Measurements from ENCODE around the gene ARHGAP26.

The ARHGAP26 gene

GRCh38 chr5:143132739-143133138, 362.6 kb downstream of the ARHGAP26 start:
- Histone ChIP-seq H3K27me3 (ENCODE audit: control insufficient read depth in 5 of 5, insufficient read depth in 4 of 5, low read length in 5 of 5) (no peaks in the 10 kb centered on the region), H3K36me3 (ENCODE audit: control insufficient read depth in 5 of 5, insufficient read depth in 5 of 5, low read length in 5 of 5) (peaks cover 2 to 17% (median 5%) of the 10 kb centered on the region in 5 donors), H3K9me3 (ENCODE audit: control insufficient read depth in 5 of 5, low read length in 5 of 5) (no peaks in the 10 kb centered on the region), H3K27ac (ENCODE audit: low read depth, low read length) (no peak overlapping the region), H3K9ac (ENCODE audit: low read length in 5 of 5) (no peak overlapping the region), H3K4me3 (ENCODE audit: low read depth in 1 of 5, low read length in 5 of 5) (no peak overlapping the region), H3K4me1 (ENCODE audit: control insufficient read depth in 5 of 5, insufficient read depth in 5 of 5, low read length in 5 of 5) (peaks cover 2 to 44% (median 21%) of the 10 kb centered on the region in 5 donors)

- Histone ChIP-seq H3K27ac (ENCODE audit: low read depth, low read length) (no peak overlapping the region), H3K36me3 (ENCODE audit: control insufficient read depth in 5 of 5, insufficient read depth in 5 of 5, low read length in 5 of 5) (peaks cover 2 to 17% (median 5%) of the 10 kb centered on the region in 5 donors), H3K9ac (ENCODE audit: low read length in 5 of 5) (peak overlapping the region in 1 of 5 donors; percentile 27), H3K27me3 (ENCODE audit: control insufficient read depth in 5 of 5, insufficient read depth in 4 of 5, low read length in 5 of 5) (no peaks in the 10 kb centered on the region), H3K4me3 (ENCODE audit: low read depth in 1 of 5, low read length in 5 of 5) (no peak overlapping the region), H3K4me1 (ENCODE audit: control insufficient read depth in 5 of 5, insufficient read depth in 5 of 5, low read length in 5 of 5) (peaks cover 2 to 34% (median 14%) of the 10 kb centered on the region in 5 donors), H3K9me3 (ENCODE audit: control insufficient read depth in 5 of 5, low read length in 5 of 5) (no peaks in the 10 kb centered on the region)
These were observed 363.5 kb downstream of the ARHGAP26 start for GRCh38 chr5:143133721-143134120.

DNA sequence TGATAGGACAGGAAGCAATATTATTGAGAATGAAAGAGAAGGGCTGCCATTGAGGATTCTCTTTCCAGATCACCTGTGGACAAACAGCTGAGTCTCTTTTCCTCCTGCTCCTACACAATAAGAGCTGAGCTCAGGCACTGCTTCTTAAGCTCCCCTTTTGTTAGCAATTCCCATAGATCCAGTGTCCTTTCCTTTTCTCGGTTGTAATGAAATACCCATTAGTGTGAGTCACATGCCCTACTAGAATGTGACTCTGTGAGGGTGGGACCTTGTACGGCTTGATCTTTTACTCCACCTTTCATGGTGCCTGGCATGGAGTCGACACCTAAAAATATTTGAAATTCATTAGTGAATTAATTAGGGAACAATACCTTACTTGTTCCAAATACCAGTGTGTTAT, 364.1 kb downstream of the ARHGAP26 start:
- no peak overlapping the region for H3K27ac ChIP-seq (ENCODE audit: low read depth, low read length)
- H3K36me3 ChIP-seq (ENCODE audit: control insufficient read depth in 5 of 5, insufficient read depth in 5 of 5, low read length in 5 of 5): peaks cover 2 to 17% (median 5%) of the 10 kb centered on the region in 5 donors
- no peaks in the 10 kb centered on the region for H3K9me3 ChIP-seq (ENCODE audit: control insufficient read depth in 5 of 5, low read length in 5 of 5)
- H3K9ac ChIP-seq (ENCODE audit: low read length in 5 of 5): no peak overlapping the region
- no peak overlapping the region for H3K4me3 ChIP-seq (ENCODE audit: low read depth in 1 of 5, low read length in 5 of 5)
- H3K27me3 ChIP-seq (ENCODE audit: control insufficient read depth in 5 of 5, insufficient read depth in 4 of 5, low read length in 5 of 5): no peaks in the 10 kb centered on the region
- H3K4me1 ChIP-seq (ENCODE audit: control insufficient read depth in 5 of 5, insufficient read depth in 5 of 5, low read length in 5 of 5): peaks cover 2 to 29% (median 13%) of the 10 kb centered on the region in 5 donors

- Histone ChIP-seq H3K4me1 (ENCODE audit: control insufficient read depth in 5 of 5, insufficient read depth in 5 of 5, low read length in 5 of 5) (peaks cover 2 to 34% (median 12%) of the 10 kb centered on the region in 5 donors), H3K4me3 (ENCODE audit: low read depth in 1 of 5, low read length in 5 of 5) (no peak overlapping the region), H3K27ac (ENCODE audit: low read depth, low read length) (no peak overlapping the region), H3K9me3 (ENCODE audit: control insufficient read depth in 5 of 5, low read length in 5 of 5) (no peaks in the 10 kb centered on the region), H3K27me3 (ENCODE audit: control insufficient read depth in 5 of 5, insufficient read depth in 4 of 5, low read length in 5 of 5) (no peaks in the 10 kb centered on the region), H3K36me3 (ENCODE audit: control insufficient read depth in 5 of 5, insufficient read depth in 5 of 5, low read length in 5 of 5) (peaks cover 2 to 17% (median 5%) of the 10 kb centered on the region in 5 donors), H3K9ac (ENCODE audit: low read length in 5 of 5) (no peak overlapping the region)
These were observed 364.7 kb downstream of the ARHGAP26 start for GRCh38 chr5:143134900-143135299.

DNA sequence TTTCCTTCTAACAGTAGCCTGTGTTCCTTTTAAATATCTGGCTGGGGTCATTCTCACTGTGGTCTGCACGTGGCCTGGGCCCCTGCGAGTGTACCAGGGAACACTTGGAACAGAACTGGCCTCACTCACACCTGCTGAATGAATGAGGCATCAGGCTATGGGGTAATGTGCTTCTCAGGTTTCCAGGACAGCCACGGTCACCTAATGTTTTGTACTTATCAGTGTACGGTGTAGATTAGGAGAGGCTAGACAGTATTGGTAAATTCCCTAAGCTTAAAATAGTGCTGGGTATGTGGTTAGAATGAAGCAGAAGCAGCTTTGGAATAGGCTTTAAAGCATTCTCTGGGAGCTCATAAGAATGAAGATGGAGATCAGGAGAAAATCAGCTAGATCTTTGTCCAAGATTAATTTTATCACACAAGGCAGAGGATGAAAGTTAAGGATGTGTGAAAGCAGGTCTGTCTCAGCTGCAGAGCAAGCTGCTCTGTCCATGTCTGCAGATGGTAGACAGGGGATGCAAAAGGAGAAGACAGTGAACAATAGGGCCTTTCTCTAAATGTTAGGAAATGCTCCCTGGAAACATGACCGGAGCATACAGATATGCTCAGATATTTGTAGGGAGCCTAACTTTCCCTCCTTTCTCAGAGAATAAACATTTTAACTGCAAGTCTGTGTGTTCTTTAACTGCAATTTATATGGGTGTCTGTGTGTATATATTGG, 365.8 kb downstream of the ARHGAP26 start:
- Histone ChIP-seq H3K36me3 (ENCODE audit: control insufficient read depth in 5 of 5, insufficient read depth in 5 of 5, low read length in 5 of 5) (peaks cover 2 to 17% (median 5%) of the 10 kb centered on the region in 5 donors), H3K9ac (ENCODE audit: low read length in 5 of 5) (no peak overlapping the region), H3K27me3 (ENCODE audit: control insufficient read depth in 5 of 5, insufficient read depth in 4 of 5, low read length in 5 of 5) (no peaks in the 10 kb centered on the region), H3K4me3 (ENCODE audit: low read depth in 1 of 5, low read length in 5 of 5) (no peak overlapping the region), H3K27ac (ENCODE audit: low read depth, low read length) (no peak overlapping the region), H3K9me3 (ENCODE audit: control insufficient read depth in 5 of 5, low read length in 5 of 5) (no peaks in the 10 kb centered on the region), H3K4me1 (ENCODE audit: control insufficient read depth in 5 of 5, insufficient read depth in 5 of 5, low read length in 5 of 5) (peaks cover 2 to 31% (median 16%) of the 10 kb centered on the region in 5 donors)

DNA sequence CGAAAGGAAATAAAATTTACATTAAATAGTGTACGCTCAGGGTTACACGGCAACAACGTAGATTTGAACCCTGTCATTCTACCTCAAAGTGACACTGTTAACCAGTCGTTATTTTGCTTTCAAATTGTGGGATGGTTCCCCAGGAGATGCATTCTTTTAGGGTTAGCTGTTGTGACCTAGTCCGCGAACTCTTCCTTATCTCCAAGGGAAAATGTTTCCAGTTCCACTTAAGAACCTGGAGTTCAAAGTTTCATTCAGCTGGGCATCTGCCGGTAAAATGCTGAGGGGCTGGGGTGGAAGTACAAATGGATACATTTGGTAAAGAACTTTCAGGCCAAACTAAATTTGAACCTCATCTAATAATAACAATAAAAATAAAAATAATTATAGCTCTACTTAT, 368.7 kb downstream of the ARHGAP26 start:
- H3K4me1 ChIP-seq (ENCODE audit: control insufficient read depth in 5 of 5, insufficient read depth in 5 of 5, low read length in 5 of 5): peaks cover 0 to 23% (median 16%) of the 10 kb centered on the region in 5 donors
- no peaks in the 10 kb centered on the region for H3K9me3 ChIP-seq (ENCODE audit: control insufficient read depth in 5 of 5, low read length in 5 of 5)
- no peak overlapping the region for H3K27ac ChIP-seq (ENCODE audit: low read depth, low read length)
- H3K36me3 ChIP-seq (ENCODE audit: control insufficient read depth in 5 of 5, insufficient read depth in 5 of 5, low read length in 5 of 5): peaks cover 2 to 16% (median 5%) of the 10 kb centered on the region in 5 donors
- H3K9ac ChIP-seq (ENCODE audit: low read length in 5 of 5): no peak overlapping the region
- no peaks in the 10 kb centered on the region for H3K27me3 ChIP-seq (ENCODE audit: control insufficient read depth in 5 of 5, insufficient read depth in 4 of 5, low read length in 5 of 5)
- no peak overlapping the region for H3K4me3 ChIP-seq (ENCODE audit: low read depth in 1 of 5, low read length in 5 of 5)

DNA sequence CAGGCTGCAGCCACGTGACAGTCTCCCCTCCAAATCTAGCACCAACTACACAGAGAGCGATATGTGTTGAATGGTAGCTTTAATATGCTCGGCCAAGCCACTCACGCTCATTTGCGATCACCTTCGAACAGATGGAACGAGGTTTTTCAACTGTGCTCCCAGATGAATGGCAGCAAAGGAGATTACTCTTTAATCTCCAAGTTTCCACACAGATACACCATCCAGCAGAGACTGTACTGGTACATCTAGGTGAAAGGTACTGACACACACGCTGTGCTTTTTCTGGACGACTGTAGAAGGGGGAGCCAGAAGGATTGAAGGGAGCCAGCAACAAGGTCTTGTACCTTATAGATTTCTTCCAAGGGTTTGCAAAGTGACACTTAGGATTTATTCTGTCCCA, 369.4 kb downstream of the ARHGAP26 start:
- peaks cover 0 to 20% (median 13%) of the 10 kb centered on the region in 5 donors for H3K4me1 ChIP-seq (ENCODE audit: control insufficient read depth in 5 of 5, insufficient read depth in 5 of 5, low read length in 5 of 5)
- peaks cover 0 to 10% (median 5%) of the 10 kb centered on the region in 5 donors for H3K36me3 ChIP-seq (ENCODE audit: control insufficient read depth in 5 of 5, insufficient read depth in 5 of 5, low read length in 5 of 5)
- H3K27ac ChIP-seq (ENCODE audit: low read depth, low read length): no peak overlapping the region
- no peaks in the 10 kb centered on the region for H3K27me3 ChIP-seq (ENCODE audit: control insufficient read depth in 5 of 5, insufficient read depth in 4 of 5, low read length in 5 of 5)
- no peak overlapping the region for H3K4me3 ChIP-seq (ENCODE audit: low read depth in 1 of 5, low read length in 5 of 5)
- no peak overlapping the region for H3K9ac ChIP-seq (ENCODE audit: low read length in 5 of 5)
- H3K9me3 ChIP-seq (ENCODE audit: control insufficient read depth in 5 of 5, low read length in 5 of 5): no peaks in the 10 kb centered on the region

- H3K36me3 ChIP-seq (ENCODE audit: control insufficient read depth in 5 of 5, insufficient read depth in 5 of 5, low read length in 5 of 5): peaks cover 0 to 3% (median 0%) of the 10 kb centered on the region in 5 donors
- no peaks in the 10 kb centered on the region for H3K9me3 ChIP-seq (ENCODE audit: control insufficient read depth in 5 of 5, low read length in 5 of 5)
- peaks cover 0 to 21% (median 13%) of the 10 kb centered on the region in 5 donors for H3K4me1 ChIP-seq (ENCODE audit: control insufficient read depth in 5 of 5, insufficient read depth in 5 of 5, low read length in 5 of 5)
- H3K4me3 ChIP-seq (ENCODE audit: low read depth in 1 of 5, low read length in 5 of 5): no peak overlapping the region
- H3K27me3 ChIP-seq (ENCODE audit: control insufficient read depth in 5 of 5, insufficient read depth in 4 of 5, low read length in 5 of 5): no peaks in the 10 kb centered on the region
- H3K27ac ChIP-seq (ENCODE audit: low read depth, low read length): no peak overlapping the region
- H3K9ac ChIP-seq (ENCODE audit: low read length in 5 of 5): no peak overlapping the region
These were observed 370.5 kb downstream of the ARHGAP26 start for GRCh38 chr5:143140492-143141203.

- Histone ChIP-seq H3K9me3 (ENCODE audit: control insufficient read depth in 5 of 5, low read length in 5 of 5) (no peaks in the 10 kb centered on the region), H3K4me3 (ENCODE audit: low read depth in 1 of 5, low read length in 5 of 5) (no peak overlapping the region), H3K36me3 (ENCODE audit: control insufficient read depth in 5 of 5, insufficient read depth in 5 of 5, low read length in 5 of 5) (peaks cover 0 to 3% (median 0%) of the 10 kb centered on the region in 5 donors), H3K9ac (ENCODE audit: low read length in 5 of 5) (no peak overlapping the region), H3K27me3 (ENCODE audit: control insufficient read depth in 5 of 5, insufficient read depth in 4 of 5, low read length in 5 of 5) (no peaks in the 10 kb centered on the region), H3K4me1 (ENCODE audit: control insufficient read depth in 5 of 5, insufficient read depth in 5 of 5, low read length in 5 of 5) (peaks cover 0 to 26% (median 13%) of the 10 kb centered on the region in 5 donors), H3K27ac (ENCODE audit: low read depth, low read length) (no peak overlapping the region)
These were observed 371.5 kb downstream of the ARHGAP26 start for GRCh38 chr5:143141652-143142051.
